GM23248 (cell line): ENCODE results near the gene USP53. TPM values are rescaled to one million over a fixed set of nuclear protein-coding genes. Genes with fewer than 3 reads are reported as not detected.

Source experiments
- DNase-seq: peaks from one replicate; pipeline ENCODE4 v3.0.0-alpha.2; 2015
- H2AFZ ChIP-seq: fragments of 200-600 bp; sonication (generic); 2 replicates; pipeline ENCODE4 v1.6.1; 2016; ENCODE audit warnings: antibody characterized with exemption
- H3F3A ChIP-seq: fragments of 200-600 bp; sonication (generic); 2 replicates; pipeline ENCODE4 v1.6.1; 2016; ENCODE audit warnings: mild to moderate bottlenecking, antibody characterized with exemption, mixed run types; ENCODE audit not compliant: insufficient read depth
- H3K27ac ChIP-seq: fragments of 200-600 bp; sonication (generic); 2 replicates; pipeline ENCODE4 v1.5.1; 2016; ENCODE audit warnings: mild to moderate bottlenecking
- H3K27me3 ChIP-seq: fragments of 200-600 bp; sonication (generic); replicated peaks from 2 replicates; pipeline ENCODE4 v1.6.1; 2016; ENCODE audit warnings: mild to moderate bottlenecking; ENCODE audit not compliant: insufficient read depth
- H3K36me3 ChIP-seq: fragments of 200-600 bp; sonication (generic); 2 replicates; pipeline ENCODE4 v1.6.1; 2016; ENCODE audit warnings: low read depth, mild to moderate bottlenecking
- H3K4me1 ChIP-seq: fragments of 200-600 bp; sonication (generic); 2 replicates; pipeline ENCODE4 v1.6.1; 2016; ENCODE audit warnings: mild to moderate bottlenecking; ENCODE audit not compliant: insufficient read depth
- H3K4me2 ChIP-seq: fragments of 200-600 bp; sonication (generic); one replicate; pipeline ENCODE4 v1.6.1; 2016; ENCODE audit warnings: mild to moderate bottlenecking; ENCODE audit not compliant: unreplicated experiment
- H3K4me3 ChIP-seq: fragments of 200-600 bp; sonication (generic); 2 replicates; pipeline ENCODE4 v1.5.1; 2016; ENCODE audit warnings: mild to moderate bottlenecking
- H3K79me2 ChIP-seq: fragments of 200-600 bp; sonication (generic); 2 replicates; pipeline ENCODE4 v1.6.1; 2016; ENCODE audit warnings: mild to moderate bottlenecking; ENCODE audit not compliant: insufficient read depth
- H3K9ac ChIP-seq: fragments of 200-600 bp; sonication (generic); 2 replicates; pipeline ENCODE4 v1.6.1; 2016; ENCODE audit warnings: mild to moderate bottlenecking
- H3K9me2 ChIP-seq: fragments of 200-600 bp; sonication (generic); 2 replicates; pipeline ENCODE4 v1.6.1; 2016; ENCODE audit warnings: mixed run types, mild to moderate bottlenecking, moderate library complexity; ENCODE audit not compliant: insufficient read depth
- H3K9me3 ChIP-seq: fragments of 200-600 bp; sonication (generic); one replicate; pipeline ENCODE4 v1.6.1; 2017; ENCODE audit warnings: low read depth
- H4K20me1 ChIP-seq: fragments of 200-600 bp; sonication (generic); 2 replicates; pipeline ENCODE4 v1.6.0; 2016; ENCODE audit not compliant: insufficient read depth
- EZH2 ChIP-seq: fragments of 200-600 bp; sonication (generic); IDR thresholded peaks from 2 replicates; pipeline ENCODE4 v1.6.1; 2018; ENCODE audit warnings: antibody characterized with exemption, mild to moderate bottlenecking; ENCODE audit not compliant: insufficient read depth, poor library complexity, severe bottlenecking
- EZH2phosphoT487 ChIP-seq: fragments of 200-600 bp; sonication (generic); IDR thresholded peaks from 2 replicates; pipeline ENCODE4 v1.6.1; 2018; ENCODE audit warnings: antibody characterized with exemption, moderate library complexity, mild to moderate bottlenecking, low read depth; ENCODE audit not compliant: insufficient read depth
- WGBS, 2 experiments: methylation state at CpG; one replicate each; pipeline ENCODE4 v1.1.6; 2015 to 2017; ENCODE audit warnings: low lambda C conversion rate in 2 of 2, low coverage in 1 of 2; ENCODE audit errors: missing lambda C conversion rate in 2 of 2; 5-methylcytosine and 5-hydroxymethylcytosine counted together
- in situ Hi-C: fragments of 300-500 bp; cut with MboI; formaldehyde crosslinking; loops from 2 replicates; pipeline ENCODE4 v1.15.0; 2020
- polyA plus RNA-seq: library from polyadenylated mRNA; unstranded; fragments of >200 nt; fragmentation: Nextera tagmentation; extraction: Ambion mirVana; gene quantifications from 2 replicates; pipeline ENCODE4 v1.2.1, GENCODE V29; 2016
- total RNA-seq: library from RNA; depleted of rRNA; stranded (reverse); fragments of >200 nt; shearing (Covaris generic); gene quantifications from 2 replicates; pipeline ENCODE4 v1.2.3, GENCODE V29; 2014

USP53 gene
- total and polyA plus RNA-seq, 2 experiments from 2014 or later: 26.0 to 42.4 TPM

DNA sequence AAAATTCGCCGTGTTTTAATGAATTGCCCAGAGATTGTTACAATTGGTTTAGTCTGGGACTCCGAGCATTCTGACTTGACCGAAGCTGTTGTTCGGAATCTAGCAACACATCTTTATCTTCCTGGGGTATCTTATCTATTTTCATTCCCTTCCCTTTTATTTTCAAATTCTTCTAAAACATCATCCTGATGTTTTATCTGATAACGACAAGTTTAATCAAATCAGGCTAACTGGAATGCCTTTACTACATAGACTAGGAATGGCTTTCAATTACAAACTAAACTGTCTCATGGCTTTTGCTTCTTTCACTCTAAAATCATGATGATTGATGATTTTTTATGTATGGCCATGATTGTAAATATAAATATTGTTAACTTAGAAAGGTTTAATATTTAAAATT lies 48.0 kb downstream of the USP53 start:
- WGBS, 2 experiments: 97 to 99% methylated on average over 6 of the region's 6 CpGs
- no peak overlapping the region for H2AFZ ChIP-seq
- H3K9ac ChIP-seq: no peak overlapping the region
- peaks cover 10% of the 10 kb centered on the region; the same call in 1 of the 2 replicates for H3K79me2 ChIP-seq
- H3K36me3 ChIP-seq: peaks cover 74% of the 10 kb centered on the region
- H3K4me3 ChIP-seq: no peak overlapping the region
- H3K27me3 ChIP-seq: no peaks in the 10 kb centered on the region
- H3K27ac ChIP-seq: no peak overlapping the region
- H3K4me1 ChIP-seq: no peaks in the 10 kb centered on the region
- H3K9me3 ChIP-seq: no peaks in the 10 kb centered on the region
- in situ Hi-C loops: no loop called here
- no peak for TF ChIP-seq EZH2
- no peak for TF ChIP-seq EZH2phosphoT487
- no peaks in the 10 kb centered on the region for H4K20me1 ChIP-seq
- no peak overlapping the region for H3K4me2 ChIP-seq
- peaks cover 13% of the 10 kb centered on the region; the same call in 1 of the 2 replicates for H3F3A ChIP-seq
- no peak for DNase-seq
- H3K9me2 ChIP-seq: no peaks in the 10 kb centered on the region

DNA sequence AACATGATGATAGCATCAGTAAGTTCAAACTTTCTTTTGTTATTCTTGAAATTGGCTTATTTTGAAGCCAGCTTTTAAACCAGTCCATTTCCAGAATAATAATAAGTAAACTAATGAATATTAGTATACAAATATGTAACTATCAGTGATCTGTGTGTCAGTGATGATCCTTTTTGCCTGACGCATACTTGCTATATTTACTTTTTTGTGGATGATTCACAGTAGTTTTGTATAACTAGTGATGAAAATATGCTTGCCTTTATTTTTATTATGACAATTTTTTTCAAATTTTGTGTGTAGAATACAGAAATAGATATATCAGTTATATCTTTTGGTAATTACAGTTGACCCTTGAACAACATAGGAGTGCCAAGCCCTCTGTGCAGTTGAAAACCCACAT lies 49.5 kb downstream of the USP53 start:
- Histone ChIP-seq H3K27ac (no peak overlapping the region), H3K36me3 (peaks cover 71% of the 10 kb centered on the region), H3K9me3 (no peaks in the 10 kb centered on the region), H3K4me2 (no peak overlapping the region), H3F3A (peaks cover 13% of the 10 kb centered on the region), H3K9me2 (no peaks in the 10 kb centered on the region), H3K27me3 (no peaks in the 10 kb centered on the region), H3K4me3 (no peak overlapping the region), H3K4me1 (no peaks in the 10 kb centered on the region), H2AFZ (no peak overlapping the region), H3K79me2 (0 out of 2 replicates have a peak, but pooled peaks cover 4% of the 10 kb centered on the region), H3K9ac (no peak overlapping the region), H4K20me1 (no peaks in the 10 kb centered on the region)
- in situ Hi-C loops: no loop called here
- 90 to 95% methylated on average over 1 of the region's 1 CpG for WGBS, 2 experiments
- no peak for DNase-seq
- TF ChIP-seq EZH2phosphoT487: no peak
- no peak for TF ChIP-seq EZH2

DNA sequence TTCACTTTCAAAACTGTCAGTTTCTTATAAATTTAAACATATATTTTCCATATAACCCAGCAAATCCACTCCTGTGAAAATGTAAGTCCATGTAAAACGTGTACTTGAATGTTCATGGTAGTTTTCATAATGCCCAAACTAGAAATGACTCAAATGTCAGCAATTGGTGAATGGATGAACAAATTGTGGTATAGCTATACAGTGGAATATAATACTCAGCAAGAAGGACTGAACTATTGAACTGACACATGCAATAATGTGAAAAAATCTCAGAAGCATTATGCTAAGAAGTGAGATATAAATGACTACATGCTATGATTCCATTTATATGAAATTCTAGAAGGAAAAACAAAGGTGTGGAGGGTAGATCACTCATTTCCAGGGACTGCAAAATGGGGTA lies 52.2 kb downstream of the USP53 start:
- in situ Hi-C loops: no loop called here
- Histone ChIP-seq H3K4me2 (no peak overlapping the region), H3K9me3 (no peaks in the 10 kb centered on the region), H3K27ac (no peak overlapping the region), H3K9me2 (no peaks in the 10 kb centered on the region), H3K79me2 (0 out of 2 replicates have a peak, but pooled peaks cover 4% of the 10 kb centered on the region), H3K27me3 (no peaks in the 10 kb centered on the region), H2AFZ (no peak overlapping the region), H3F3A (peaks cover 24% of the 10 kb centered on the region), H4K20me1 (no peaks in the 10 kb centered on the region), H3K4me1 (no peaks in the 10 kb centered on the region), H3K9ac (no peak overlapping the region), H3K36me3 (peaks cover 71% of the 10 kb centered on the region), H3K4me3 (no peak overlapping the region)
- no peak for TF ChIP-seq EZH2
- no peak for TF ChIP-seq EZH2phosphoT487
- 98% methylated on average over 1 of the region's 1 CpG for WGBS, 2 experiments
- no peak for DNase-seq

DNA sequence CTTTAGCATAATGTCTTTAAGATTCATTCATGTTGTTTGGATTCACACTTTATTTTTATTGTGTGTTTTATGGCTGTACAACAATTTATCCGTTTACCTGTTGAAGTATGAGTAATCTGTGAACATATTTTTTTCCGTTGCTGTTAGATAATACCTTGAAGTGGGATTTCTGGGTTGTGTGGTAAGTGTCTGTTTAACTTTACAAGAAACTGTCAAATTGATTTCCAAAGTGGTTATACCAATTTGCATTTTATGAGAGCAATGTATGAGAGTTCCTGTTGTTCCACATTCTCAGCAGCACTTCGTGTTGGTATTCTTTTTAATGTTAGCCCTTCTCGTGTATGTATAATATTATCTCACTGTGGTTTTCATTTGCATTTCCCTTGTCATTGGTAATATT lies 53.6 kb downstream of the USP53 start:
- Histone ChIP-seq H3K9me2 (no peaks in the 10 kb centered on the region), H3K4me2 (no peak overlapping the region), H3K9me3 (no peaks in the 10 kb centered on the region), H3K4me3 (no peak overlapping the region), H2AFZ (no peak overlapping the region), H3K9ac (no peak overlapping the region), H4K20me1 (no peaks in the 10 kb centered on the region), H3K36me3 (peaks cover 71% of the 10 kb centered on the region), H3F3A (peaks cover 16% of the 10 kb centered on the region), H3K79me2 (0 out of 2 replicates have a peak, but pooled peaks cover 4% of the 10 kb centered on the region), H3K4me1 (no peaks in the 10 kb centered on the region), H3K27ac (no peak overlapping the region), H3K27me3 (no peaks in the 10 kb centered on the region)
- WGBS, 2 experiments: 95% methylated on average over 4 of the region's 4 CpGs
- no peak for DNase-seq
- TF ChIP-seq EZH2 (no peak), EZH2phosphoT487 (no peak)
- in situ Hi-C loops: no loop called here

DNA sequence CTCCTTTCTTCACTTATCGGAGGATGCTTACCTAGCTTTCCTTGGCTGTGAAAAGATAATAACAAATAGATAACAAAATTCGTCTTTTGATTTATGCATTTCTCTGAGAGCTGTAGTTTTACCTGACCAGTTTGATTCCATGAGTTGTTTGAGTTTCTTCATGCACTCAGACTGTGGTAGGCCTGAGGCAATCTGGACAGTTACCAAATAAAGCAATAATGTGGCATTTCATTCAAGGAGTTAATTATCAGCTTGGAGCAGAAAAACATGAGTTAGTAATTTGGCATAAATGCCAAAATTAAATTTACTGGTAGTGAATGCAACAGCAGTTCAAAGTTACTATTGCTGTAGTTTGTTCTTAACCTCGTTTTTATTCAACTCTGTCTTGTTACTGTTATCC lies 56.0 kb downstream of the USP53 start:
- Histone ChIP-seq H3K27ac (no peak overlapping the region), H3K4me2 (no peak overlapping the region), H3K36me3 (peaks cover 74% of the 10 kb centered on the region), H3K9me2 (no peaks in the 10 kb centered on the region), H3K4me3 (no peak overlapping the region), H2AFZ (no peak overlapping the region), H3K4me1 (no peaks in the 10 kb centered on the region), H3K9me3 (no peaks in the 10 kb centered on the region), H3K9ac (no peak overlapping the region), H3F3A (peaks cover 11% of the 10 kb centered on the region), H3K79me2 (no peaks in the 10 kb centered on the region), H3K27me3 (no peaks in the 10 kb centered on the region), H4K20me1 (no peaks in the 10 kb centered on the region)
- no peak for TF ChIP-seq EZH2
- TF ChIP-seq EZH2phosphoT487: no peak
- 69 to 70% methylated on average over 3 of the region's 3 CpGs for WGBS, 2 experiments
- in situ Hi-C loops: no loop called here
- no peak for DNase-seq
